Adrenal gland (tissue), 5 donors: ENCODE measurements around the gene RANBP6.

Experiments
- CTCF ChIP-seq, 6 experiments: fragments of 450-650 bp in 4 of 6; fragments of 200-600 bp in 2 of 6; sonication (generic) in 1 of 6; IDR thresholded peaks; 1 replicate in 5 of 6; 2 replicates in 1 of 6; pipeline versions ENCODE4 v1.5.1 to v1.8.0; 2016 to 2021; ENCODE audit warnings: antibody characterized with exemption in 6 of 6, mild to moderate bottlenecking in 2 of 6, moderate library complexity in 1 of 6
- POLR2A ChIP-seq, 2 donors: fragments of 450-650 bp; IDR thresholded peaks; one replicate each; pipeline ENCODE4 v1.6.1; 2017; ENCODE audit warnings: antibody characterized with exemption in 2 of 2, mild to moderate bottlenecking in 2 of 2, moderate library complexity in 1 of 2
- donor health status: DM: no; HTN: no; CAD: no.

GRCh38 chr9:6008169-6008979 is 7.0 kb downstream of the RANBP6 start:
- TF ChIP-seq CTCF (IDR thresholded peaks at IDR 0.05) (no peak), POLR2A (IDR thresholded peaks at IDR 0.05) (peak in 1 of 2 donors; percentile 51)
